NCI-H510A treated with DMSO at 0.1 percent for 48 hours (cell line): ENCODE measurements around the gene FBLN1.
"Not testable (repeated sequence)": the region's sequence is repeated elsewhere in the genome, so short reads cannot be mapped to it uniquely, and the experiment has no call there.

ENCODE experiments used
- DNase-seq: peaks from one replicate; lab custom pipeline; 2025; lab: John Stamatoyannopoulos, UW

The FBLN1 gene

GRCh38 chr22:45476814-45477213, 25.9 kb upstream of the FBLN1 start:
- no peak for DNase-seq

- no peak for DNase-seq
These were observed 25.1 kb upstream of the FBLN1 start for GRCh38 chr22:45477366-45478107.

- no peak for DNase-seq
These were observed 24.4 kb upstream of the FBLN1 start for GRCh38 chr22:45478108-45478771.

- DNase-seq: no peak
These were observed 22.0 kb upstream of the FBLN1 start for GRCh38 chr22:45480717-45481116.

GRCh38 chr22:45481661-45482060, 21.0 kb upstream of the FBLN1 start:
- DNase-seq: no peak

- DNase-seq: no peak
These were observed 20.5 kb upstream of the FBLN1 start for GRCh38 chr22:45482169-45482568.

- DNase-seq: no peak
These were observed 19.4 kb upstream of the FBLN1 start for GRCh38 chr22:45483319-45483718.

GRCh38 chr22:45483918-45484499, 18.7 kb upstream of the FBLN1 start:
- DNase-seq: no peak

- DNase-seq: no peak
These were observed 17.9 kb upstream of the FBLN1 start for GRCh38 chr22:45484742-45485141.

- no peak for DNase-seq
These were observed 17.4 kb upstream of the FBLN1 start for GRCh38 chr22:45485261-45485660.

- no peak for DNase-seq
These were observed 13.8 kb upstream of the FBLN1 start for GRCh38 chr22:45488764-45489370.

GRCh38 chr22:45490836-45491235, 11.8 kb upstream of the FBLN1 start:
- no peak for DNase-seq

GRCh38 chr22:45491841-45492240, 10.8 kb upstream of the FBLN1 start:
- no peak for DNase-seq

GRCh38 chr22:45493286-45493771, 9.4 kb upstream of the FBLN1 start:
- no peak for DNase-seq

GRCh38 chr22:45494306-45494705, 8.4 kb upstream of the FBLN1 start:
- DNase-seq: not testable (repeated sequence)

- DNase-seq: not testable (repeated sequence)
These were observed 7.1 kb upstream of the FBLN1 start for GRCh38 chr22:45495616-45496015.

GRCh38 chr22:45496451-45496941, 6.2 kb upstream of the FBLN1 start:
- DNase-seq: no peak

GRCh38 chr22:45497351-45498145, 5.1 kb upstream of the FBLN1 start:
- no peak for DNase-seq

GRCh38 chr22:45499746-45500145, 2.9 kb upstream of the FBLN1 start:
- DNase-seq: no peak

- DNase-seq: no peak
These were observed 550 bp downstream of the FBLN1 start for GRCh38 chr22:45503050-45503815.

- DNase-seq: no peak
These were observed 1.2 kb downstream of the FBLN1 start for GRCh38 chr22:45503816-45504372.
